GM19372 (cell line): ENCODE results near the gene SRSF4.
"Not testable (repeated sequence)": the region's sequence is repeated elsewhere in the genome, so short reads cannot be mapped to it uniquely, and the experiment has no call there.

ENCODE experiments used
- ATAC-seq: cut with Tn5 transposase; IDR thresholded peaks from one replicate; pipeline ENCODE4 v1.9.1; 2021; ENCODE audit warnings: mild to moderate bottlenecking, low read depth, moderate library complexity; ENCODE audit not compliant: unreplicated experiment

Gene SRSF4

DNA sequence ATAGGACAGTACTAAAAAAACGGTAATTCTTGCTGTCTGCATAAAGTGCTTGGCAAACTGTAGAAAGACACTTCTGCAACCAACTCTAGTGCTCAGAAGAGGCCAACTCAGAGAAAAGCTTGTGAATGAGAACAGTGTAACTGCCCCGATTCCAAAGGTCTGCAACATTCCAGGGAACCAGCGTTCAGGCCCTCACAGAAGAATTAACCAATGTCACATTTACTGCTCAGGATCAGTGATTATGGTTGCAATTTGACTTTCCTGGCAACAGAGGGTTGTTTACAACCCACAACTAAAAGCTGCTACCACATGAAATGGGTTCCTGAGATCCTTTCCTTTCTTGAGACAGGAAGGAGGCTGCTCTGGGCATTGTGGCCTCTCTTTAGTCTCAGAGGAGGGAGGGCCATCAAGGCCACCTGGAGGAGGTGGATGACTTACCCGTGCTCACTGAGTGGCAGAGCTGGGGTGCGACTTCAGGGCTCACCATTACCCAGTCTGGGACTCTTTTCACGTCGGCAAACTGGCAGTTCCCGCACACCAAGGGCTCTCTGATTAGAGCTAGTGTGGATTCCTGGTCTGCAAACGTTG lies 15.3 kb downstream of the SRSF4 start:
- ATAC-seq: no peak

GRCh38 chr1:29164588-29164987 lies 17.1 kb downstream of the SRSF4 start:
- ATAC-seq: no peak

DNA sequence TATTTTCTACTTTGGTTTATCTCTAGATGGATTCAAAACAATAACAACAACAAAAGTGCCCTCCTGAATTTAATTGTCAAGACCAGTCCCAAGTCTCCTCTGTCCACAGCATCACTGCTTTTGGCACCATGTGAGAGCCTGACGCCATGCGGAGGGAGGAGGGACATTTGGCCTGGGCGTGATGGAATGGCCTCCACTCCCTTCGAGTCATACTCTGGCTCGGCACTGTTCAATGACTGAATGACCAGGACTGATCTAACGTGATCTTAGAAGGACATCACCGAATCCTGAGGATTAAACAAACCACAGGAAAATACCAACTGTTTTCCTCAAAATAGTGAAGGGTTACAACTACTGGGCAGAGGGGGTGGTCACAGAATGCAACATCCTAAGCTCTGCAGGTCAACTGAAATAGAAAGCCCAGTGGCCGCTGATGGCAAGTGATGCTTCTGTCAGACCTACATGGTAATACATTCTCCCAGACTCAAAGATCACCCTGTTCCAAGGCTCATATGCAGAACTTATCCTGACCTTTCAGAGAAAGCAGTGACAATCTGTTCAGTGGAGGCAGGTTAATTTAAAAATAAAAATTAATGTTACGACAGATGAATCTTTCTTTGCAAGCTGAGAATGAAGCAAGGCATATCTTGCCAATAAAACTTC lies 19.1 kb downstream of the SRSF4 start:
- no peak for ATAC-seq

DNA sequence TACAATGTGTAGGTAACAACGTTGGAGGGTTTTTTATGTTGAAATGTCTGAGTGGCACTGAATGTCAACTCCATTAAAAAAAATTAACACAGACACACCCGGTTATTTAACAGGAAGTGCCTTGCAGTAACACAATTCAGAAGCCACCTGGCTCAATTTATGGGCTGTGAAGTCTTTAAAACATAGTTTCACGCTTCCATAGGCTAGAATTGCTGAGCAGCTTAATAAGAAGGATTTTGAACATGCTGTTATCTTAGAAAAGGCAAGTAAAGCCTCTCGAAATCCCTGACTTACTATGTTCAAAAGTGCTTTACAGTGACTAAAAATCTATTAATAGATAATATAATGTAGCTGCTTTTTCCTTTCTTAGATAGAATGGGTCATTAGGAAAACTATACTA lies 19.7 kb downstream of the SRSF4 start:
- no peak for ATAC-seq

GRCh38 chr1:29159773-29160172 lies 21.9 kb downstream of the SRSF4 start:
- ATAC-seq: no peak

DNA sequence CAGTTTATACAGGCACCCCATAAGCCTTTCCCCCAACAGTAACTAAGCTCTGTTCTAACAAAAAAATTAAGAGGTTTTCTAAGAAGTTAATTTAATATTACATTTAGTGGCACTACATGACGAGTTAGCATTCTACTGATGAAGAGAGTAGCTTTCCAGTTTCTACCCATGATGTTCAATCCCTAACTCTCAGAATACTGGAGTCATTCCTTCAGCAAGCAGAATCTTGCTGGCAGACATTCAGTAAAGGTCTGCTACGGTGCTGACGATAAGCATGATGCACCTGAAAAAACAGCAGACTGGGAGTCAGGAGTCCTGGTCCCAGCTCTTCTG lies 24.5 kb downstream of the SRSF4 start:
- ATAC-seq: no peak

DNA sequence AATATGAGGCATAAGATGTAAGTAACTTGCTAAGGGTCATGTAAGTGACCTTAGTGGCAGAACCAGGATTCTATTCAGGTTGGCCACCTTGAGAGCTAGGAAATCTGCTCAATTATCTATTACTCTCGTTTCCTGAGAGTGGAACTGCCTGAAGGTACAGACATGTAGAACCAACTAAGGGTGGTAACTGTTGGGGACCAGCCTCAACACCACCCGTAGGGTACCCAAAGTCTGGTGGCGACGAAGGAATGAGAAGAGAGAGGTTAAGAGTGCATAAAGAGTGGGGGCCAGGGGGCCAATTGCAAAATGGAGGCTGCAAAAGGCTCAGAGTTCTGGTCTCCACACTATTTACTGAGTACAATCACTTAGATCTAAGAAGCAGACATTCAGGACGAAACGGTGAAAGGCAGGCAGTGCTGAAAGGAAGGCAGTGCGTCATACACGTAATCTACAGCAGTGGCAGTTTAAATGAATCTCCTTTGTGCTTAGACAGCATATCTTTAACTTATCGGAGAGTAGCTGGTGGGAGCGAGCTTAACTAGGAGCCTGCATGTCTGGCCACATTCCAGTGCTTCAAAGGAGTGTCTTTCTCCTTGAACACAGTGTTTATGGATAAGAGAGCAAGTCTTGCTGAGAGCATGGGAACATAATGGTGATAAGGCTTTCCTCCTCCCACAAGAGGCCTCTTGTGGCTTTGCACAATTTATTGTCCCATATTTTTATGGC lies 25.0 kb downstream of the SRSF4 start:
- ATAC-seq: no peak

GRCh38 chr1:29152046-29152805 lies 29.5 kb downstream of the SRSF4 start:
- no peak for ATAC-seq

- not testable (repeated sequence) for ATAC-seq
These were observed 31.4 kb downstream of the SRSF4 start for GRCh38 chr1:29150346-29150745.

GRCh38 chr1:29148656-29149491 lies 32.8 kb downstream of the SRSF4 start:
- ATAC-seq: no peak

GRCh38 chr1:29145739-29146437 lies 35.8 kb downstream of the SRSF4 start:
- ATAC-seq: no peak

DNA sequence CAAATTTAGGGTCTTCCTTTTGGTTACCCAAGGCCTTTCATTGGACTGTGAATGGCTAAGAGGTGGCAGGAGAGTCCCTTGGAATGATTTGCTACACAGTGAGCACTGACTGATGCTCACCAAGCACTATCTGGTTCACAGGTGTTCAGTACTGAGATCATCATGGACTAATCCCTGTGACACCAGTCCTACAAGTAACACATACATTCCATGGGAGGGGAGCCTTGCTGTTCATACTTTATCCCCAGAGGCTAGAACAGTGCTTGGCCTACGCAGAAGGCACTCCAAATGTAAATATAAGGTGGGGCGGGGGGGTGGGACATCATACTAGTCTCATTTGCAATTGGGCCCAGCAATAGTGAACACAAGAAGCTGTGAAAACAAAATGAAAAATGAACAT lies 37.5 kb downstream of the SRSF4 start:
- no peak for ATAC-seq

DNA sequence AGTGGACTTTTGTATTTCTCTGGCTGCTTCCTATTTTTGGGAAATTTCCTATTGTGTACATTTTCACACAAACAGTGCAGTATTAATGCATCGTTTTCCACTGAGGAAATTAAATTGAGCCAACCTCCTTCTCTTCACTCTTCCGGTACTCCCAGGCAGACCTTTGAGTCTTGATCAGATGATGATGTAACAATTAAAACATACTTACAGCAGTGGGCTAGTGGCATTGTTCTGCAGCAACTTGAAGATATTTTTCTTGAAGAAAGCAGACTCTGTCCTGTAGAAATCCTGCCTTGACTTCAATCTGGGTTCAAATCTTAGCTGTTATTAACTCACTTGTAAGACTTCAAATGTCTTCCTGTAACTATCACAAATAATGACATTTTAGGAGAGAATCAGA lies 39.0 kb downstream of the SRSF4 start:
- no peak for ATAC-seq

DNA sequence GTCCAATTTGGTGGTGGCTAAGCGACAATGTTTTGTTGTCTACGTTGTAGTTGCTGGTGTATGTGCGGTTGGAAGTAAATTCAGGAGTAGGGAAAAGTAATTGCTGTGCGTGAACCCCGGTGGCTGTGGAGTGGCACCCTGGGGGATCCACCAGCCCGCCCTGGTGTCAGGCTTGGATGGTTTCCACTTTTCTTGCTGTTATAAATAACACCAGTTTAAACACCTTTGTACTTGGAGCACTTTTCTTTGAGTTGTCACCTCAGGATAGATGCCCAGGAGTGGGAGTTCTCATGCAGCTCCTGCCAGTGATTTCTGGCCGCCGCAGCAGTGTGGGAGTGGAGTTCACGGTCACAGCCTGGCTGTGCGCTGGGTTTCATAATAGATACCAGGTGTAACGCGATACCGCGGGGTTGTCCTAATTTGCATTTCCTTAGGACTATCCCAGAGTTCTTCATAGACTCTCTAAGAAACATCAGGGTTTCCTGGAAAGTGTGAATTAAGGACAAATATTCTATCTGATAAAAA lies 45.2 kb downstream of the SRSF4 start:
- no peak for ATAC-seq

- no peak for ATAC-seq
These were observed 47.0 kb downstream of the SRSF4 start for GRCh38 chr1:29134695-29135028.

- no peak for ATAC-seq
These were observed 47.6 kb downstream of the SRSF4 start for GRCh38 chr1:29133861-29134694.

GRCh38 chr1:29131056-29131455 lies 50.6 kb downstream of the SRSF4 start:
- not testable (repeated sequence) for ATAC-seq

- no peak for ATAC-seq
These were observed 51.8 kb downstream of the SRSF4 start for GRCh38 chr1:29129916-29130315.

DNA sequence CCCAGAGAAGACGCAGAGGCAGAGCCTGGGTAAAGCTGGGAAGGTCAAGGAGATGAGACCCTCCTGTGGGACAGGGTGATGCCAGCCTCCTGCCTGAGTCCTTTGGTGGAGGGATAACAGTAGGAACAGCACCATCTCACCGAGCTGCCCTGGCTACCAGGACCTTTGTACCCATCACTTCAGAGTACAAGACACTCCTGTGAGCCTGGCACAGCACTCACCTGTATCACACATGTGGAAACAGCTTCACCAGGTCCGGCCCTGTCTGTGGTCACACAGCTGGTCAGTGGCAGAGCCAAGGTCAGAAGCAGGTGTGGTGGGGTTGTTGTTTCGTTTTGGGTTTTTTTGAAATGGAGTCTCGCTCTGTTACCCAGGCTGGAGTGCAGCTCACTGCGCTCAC lies 53.0 kb downstream of the SRSF4 start:
- no peak for ATAC-seq
